GM18505 (cell line): ENCODE results near the gene B4GALT1.
"Not testable (repeated sequence)": the region's sequence is repeated elsewhere in the genome, so short reads cannot be mapped to it uniquely, and the experiment has no call there.

ENCODE experiments used
- ATAC-seq: cut with Tn5 transposase; IDR thresholded peaks from one replicate; pipeline ENCODE4 v1.9.1; 2021; ENCODE audit not compliant: unreplicated experiment
- POLR2A ChIP-seq: IDR thresholded peaks from 4 replicates; pipeline ENCODE4 v1.6.1; 2011; ENCODE audit warnings: borderline replicate concordance; ENCODE audit not compliant: insufficient read depth, insufficient read length; ENCODE audit errors: extremely low read depth

The B4GALT1 gene

GRCh38 chr9:33162721-33163311 lies 4.3 kb downstream of the B4GALT1 start:
- no peak for TF ChIP-seq POLR2A
- ATAC-seq: no peak

GRCh38 chr9:33161589-33162132 lies 5.5 kb downstream of the B4GALT1 start:
- no peak for TF ChIP-seq POLR2A
- ATAC-seq: no peak

- ATAC-seq: peak; percentile 23
- TF ChIP-seq POLR2A: peak; percentile 20
Measured at GRCh38 chr9:33161011-33161588, 6.0 kb downstream of the B4GALT1 start.

- not testable (repeated sequence) for ATAC-seq
Measured at GRCh38 chr9:33160446-33160845, 6.7 kb downstream of the B4GALT1 start.

- peak; percentile 65 for TF ChIP-seq POLR2A
- peak; percentile 35 for ATAC-seq
Measured at GRCh38 chr9:33159777-33160127, 7.4 kb downstream of the B4GALT1 start.

GRCh38 chr9:33158843-33159776 lies 8.0 kb downstream of the B4GALT1 start:
- TF ChIP-seq POLR2A: no peak
- ATAC-seq: peak; percentile 28

- TF ChIP-seq POLR2A: no peak
- ATAC-seq: peak; percentile 5
Measured at GRCh38 chr9:33157960-33158842, 8.9 kb downstream of the B4GALT1 start.

- no peak for ATAC-seq
- no peak for TF ChIP-seq POLR2A
Measured at GRCh38 chr9:33155393-33155792, 11.7 kb downstream of the B4GALT1 start.

- no peak for ATAC-seq
Measured at GRCh38 chr9:33154371-33154770, 12.8 kb downstream of the B4GALT1 start.

GRCh38 chr9:33153666-33154065 lies 13.5 kb downstream of the B4GALT1 start:
- peak; percentile 43 for ATAC-seq
- no peak for TF ChIP-seq POLR2A

More at GRCh38 chr9:33154371-33154770, 12.8 kb downstream of the B4GALT1 start:
- no peak for TF ChIP-seq POLR2A

GRCh38 chr9:33153001-33153400 lies 14.1 kb downstream of the B4GALT1 start:
- no peak for ATAC-seq
- TF ChIP-seq POLR2A: no peak

- no peak for ATAC-seq
- no peak for TF ChIP-seq POLR2A
Measured at GRCh38 chr9:33151601-33152000, 15.5 kb downstream of the B4GALT1 start.
